A549 (cell line): ENCODE data around the gene JMJD4.

ENCODE experiments used
- KDM5A ChIP-seq: fragments of 200-600 bp; sonication (generic); IDR thresholded peaks from 2 replicates; pipeline ENCODE4 v1.6.1; 2016; ENCODE audit warnings: antibody characterized with exemption, mild to moderate bottlenecking
- POLR2A ChIP-seq: IDR thresholded peaks from 2 replicates; pipeline ENCODE4 v1.6.1; 2012; ENCODE audit warnings: mild to moderate bottlenecking, low read length
- ZFP36 ChIP-seq: fragments of 450-650 bp; IDR thresholded peaks from 2 replicates; pipeline ENCODE4 v1.6.1; 2014; ENCODE audit warnings: borderline replicate concordance; ENCODE audit not compliant: partially characterized antibody
- TF ChIP-seq, protein P1 (sequence below): fragments of >200 bp; sonication (Bioruptor Twin); formaldehyde crosslinking; IDR thresholded peaks from 3 replicates; pipeline ENCODE4 v1.5.1; 2016

DNA sequence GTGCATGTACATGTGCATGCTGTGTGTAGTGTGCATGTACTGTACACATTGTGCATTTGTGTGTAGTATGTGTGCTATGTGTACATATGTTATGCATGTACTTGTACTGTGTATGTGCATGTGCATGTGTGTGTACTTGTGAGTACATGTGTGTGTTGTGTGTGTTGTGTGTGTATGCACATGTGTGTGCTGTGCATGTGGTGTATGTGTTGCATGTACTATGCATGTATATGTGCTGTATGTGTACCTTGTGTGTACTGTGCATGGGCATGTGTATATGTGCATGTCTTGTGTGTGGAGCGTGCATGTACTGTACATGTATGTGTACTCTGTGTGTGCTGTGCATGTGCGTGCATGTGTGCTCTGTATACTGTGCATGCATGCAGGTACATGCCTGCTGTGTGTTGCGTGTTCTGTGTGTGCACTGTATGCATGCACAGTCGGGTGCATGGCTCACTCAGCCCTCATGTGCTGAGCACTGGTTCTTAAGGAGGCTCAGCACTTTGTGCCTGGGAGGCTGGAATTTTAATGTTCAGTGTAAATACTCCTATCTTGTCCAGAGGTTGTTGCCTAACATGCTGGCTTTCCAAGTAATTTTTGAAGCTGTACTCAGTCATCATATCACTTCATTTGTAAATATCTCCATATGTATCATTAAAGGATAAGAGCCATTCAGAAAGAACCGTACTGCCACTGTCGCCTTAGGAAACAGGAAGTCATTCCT lies 32.5 kb upstream of the JMJD4 start:
- TF ChIP-seq, protein P1, sequence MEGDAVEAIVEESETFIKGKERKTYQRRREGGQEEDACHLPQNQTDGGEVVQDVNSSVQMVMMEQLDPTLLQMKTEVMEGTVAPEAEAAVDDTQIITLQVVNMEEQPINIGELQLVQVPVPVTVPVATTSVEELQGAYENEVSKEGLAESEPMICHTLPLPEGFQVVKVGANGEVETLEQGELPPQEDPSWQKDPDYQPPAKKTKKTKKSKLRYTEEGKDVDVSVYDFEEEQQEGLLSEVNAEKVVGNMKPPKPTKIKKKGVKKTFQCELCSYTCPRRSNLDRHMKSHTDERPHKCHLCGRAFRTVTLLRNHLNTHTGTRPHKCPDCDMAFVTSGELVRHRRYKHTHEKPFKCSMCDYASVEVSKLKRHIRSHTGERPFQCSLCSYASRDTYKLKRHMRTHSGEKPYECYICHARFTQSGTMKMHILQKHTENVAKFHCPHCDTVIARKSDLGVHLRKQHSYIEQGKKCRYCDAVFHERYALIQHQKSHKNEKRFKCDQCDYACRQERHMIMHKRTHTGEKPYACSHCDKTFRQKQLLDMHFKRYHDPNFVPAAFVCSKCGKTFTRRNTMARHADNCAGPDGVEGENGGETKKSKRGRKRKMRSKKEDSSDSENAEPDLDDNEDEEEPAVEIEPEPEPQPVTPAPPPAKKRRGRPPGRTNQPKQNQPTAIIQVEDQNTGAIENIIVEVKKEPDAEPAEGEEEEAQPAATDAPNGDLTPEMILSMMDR = no peak
- TF ChIP-seq KDM5A = no peak
- no peak for TF ChIP-seq ZFP36
- no peak for TF ChIP-seq POLR2A
